Astrocyte (in vitro differentiated cells and primary cell): ENCODE results near the gene MATN4. TPM values are rescaled to one million over a fixed set of nuclear protein-coding genes. Genes with fewer than 3 reads are reported as not detected.

Experiments used
- DNase-seq: peaks from one replicate; pipeline ENCODE4 v3.0.0-alpha.2; 2010; ENCODE audit warnings: low read depth
- FAIRE-seq: peaks from 2 replicates; lab custom pipeline; 2011; peaks lifted over from hg19 to GRCh38; lab: Jason Lieb, UNC
- H2AFZ ChIP-seq: 2 replicates; pipeline ENCODE4 v1.6.0; 2012; ENCODE audit warnings: low read depth, low read length, inconsistent platforms
- H3K27ac ChIP-seq: 2 replicates; pipeline ENCODE4 v1.5.1; 2011; ENCODE audit warnings: low read depth, low read length, inconsistent platforms
- H3K27me3 ChIP-seq: 2 replicates; pipeline ENCODE4 v1.6.0; 2011; ENCODE audit warnings: low read length, inconsistent platforms; ENCODE audit not compliant: insufficient read depth
- H3K36me3 ChIP-seq: 2 replicates; pipeline ENCODE4 v1.5.1; 2011; ENCODE audit warnings: low read length, inconsistent platforms; ENCODE audit not compliant: insufficient read depth
- H3K4me1 ChIP-seq: 2 replicates; pipeline ENCODE4 v1.5.1; 2011; ENCODE audit warnings: low read length, inconsistent platforms; ENCODE audit not compliant: insufficient read depth
- H3K4me2 ChIP-seq: 2 replicates; pipeline ENCODE4 v1.6.0; 2012; ENCODE audit warnings: low read length, inconsistent platforms
- H3K4me3 ChIP-seq: 2 replicates; pipeline ENCODE4 v1.5.1; 2011; ENCODE audit warnings: low read depth, mild to moderate bottlenecking, low read length, inconsistent platforms; ENCODE audit not compliant: insufficient read depth
- H3K79me2 ChIP-seq: 2 replicates; pipeline ENCODE4 v1.6.0; 2012; ENCODE audit warnings: mild to moderate bottlenecking, low read length, inconsistent platforms; ENCODE audit not compliant: insufficient read depth
- H3K9ac ChIP-seq: 2 replicates; pipeline ENCODE4 v1.6.0; 2012; ENCODE audit warnings: mild to moderate bottlenecking, low read length, inconsistent platforms
- H3K9me3 ChIP-seq: 2 replicates; pipeline ENCODE4 v1.5.1; 2012; ENCODE audit warnings: low read depth, mild to moderate bottlenecking, low read length, inconsistent platforms; ENCODE audit not compliant: insufficient read depth
- H4K20me1 ChIP-seq: 2 replicates; pipeline ENCODE4 v1.6.0; 2012; ENCODE audit warnings: low read length, inconsistent platforms; ENCODE audit not compliant: insufficient read depth
- H3K27ac Mint-ChIP-seq: one replicate; pipeline ENCODE4 v1.8.0; 2021; ENCODE audit warnings: mild to moderate bottlenecking, mixed read lengths; ENCODE audit not compliant: unreplicated experiment
- H3K27me3 Mint-ChIP-seq: one replicate; pipeline ENCODE4 v1.8.0; 2021; ENCODE audit warnings: low read depth, mixed read lengths; ENCODE audit not compliant: unreplicated experiment
- H3K36me3 Mint-ChIP-seq: one replicate; pipeline ENCODE4 v1.8.0; 2021; ENCODE audit warnings: low read depth, mixed read lengths; ENCODE audit not compliant: unreplicated experiment
- H3K4me1 Mint-ChIP-seq: one replicate; pipeline ENCODE4 v1.8.0; 2021; ENCODE audit warnings: low read depth, mixed read lengths; ENCODE audit not compliant: unreplicated experiment
- H3K4me3 Mint-ChIP-seq: one replicate; pipeline ENCODE4 v1.8.0; 2021; ENCODE audit warnings: mild to moderate bottlenecking, moderate library complexity, mixed read lengths; ENCODE audit not compliant: unreplicated experiment
- H3K9me3 Mint-ChIP-seq: one replicate; pipeline ENCODE4 v1.8.0; 2021; ENCODE audit warnings: mild to moderate bottlenecking, mixed read lengths; ENCODE audit not compliant: unreplicated experiment
- CTCF ChIP-seq: IDR thresholded peaks from 2 replicates; pipeline ENCODE4 v1.5.1; 2011; ENCODE audit warnings: low read depth, mild to moderate bottlenecking, inconsistent platforms, low read length, moderate library complexity; ENCODE audit not compliant: insufficient read depth
- EZH2 ChIP-seq: IDR thresholded peaks from 2 replicates; pipeline ENCODE4 v1.6.1; 2012; ENCODE audit warnings: mild to moderate bottlenecking, low read length, inconsistent platforms; ENCODE audit not compliant: insufficient read depth
- total RNA-seq: library from RNA; stranded (reverse); gene quantifications from 2 replicates; pipeline ENCODE4 v1.2.1, GENCODE V29; 2021

Gene MATN4
- total RNA-seq, 1 donor from 2014 or later, result 0.20 TPM

GRCh38 chr20:45257161-45257560 is 50.9 kb downstream of the MATN4 start:
- peaks cover 8% of the 10 kb centered on the region for H3K27me3 ChIP-seq
- TF ChIP-seq EZH2 (no peak), CTCF (no peak)
- no peak for DNase-seq
- no peak overlapping the region for H3K9ac ChIP-seq
- Mint-ChIP-seq H3K27me3 (peaks cover 12% of the 10 kb centered on the region), H3K36me3 (no peaks in the 10 kb centered on the region), H3K9me3 (no peaks in the 10 kb centered on the region), H3K4me3 (no peak overlapping the region), H3K4me1 (no peaks in the 10 kb centered on the region), H3K27ac (no peak overlapping the region)
- H3K27ac ChIP-seq, result no peak overlapping the region
- FAIRE-seq, result no peak
- no peaks in the 10 kb centered on the region for H3K79me2 ChIP-seq
- no peaks in the 10 kb centered on the region for H3K9me3 ChIP-seq
- no peaks in the 10 kb centered on the region for H3K36me3 ChIP-seq
- H2AFZ ChIP-seq, result no peak overlapping the region
- no peaks in the 10 kb centered on the region for H3K4me1 ChIP-seq
- H3K4me3 ChIP-seq, result no peak overlapping the region
- no peaks in the 10 kb centered on the region for H4K20me1 ChIP-seq
- H3K4me2 ChIP-seq, result no peak overlapping the region

- Histone ChIP-seq H3K27ac (no peak within 1 kb of the TSS), H3K9ac (no peak within 1 kb of the TSS), H3K79me2 (no peaks in the 10 kb centered on the region), H3K9me3 (no peaks in the 10 kb centered on the region), H3K4me2 (no peak within 1 kb of the TSS), H3K36me3 (no peaks in the 10 kb centered on the region), H4K20me1 (no peaks in the 10 kb centered on the region), H2AFZ (no peak within 1 kb of the TSS), H3K4me1 (no peaks in the 10 kb centered on the region), H3K27me3 (peaks cover 3% of the 10 kb centered on the region), H3K4me3 (no peak within 1 kb of the TSS)
- Mint-ChIP-seq H3K9me3 (no peaks in the 10 kb centered on the region), H3K4me3 (no peak within 1 kb of the TSS), H3K27ac (no peak within 1 kb of the TSS), H3K4me1 (no peaks in the 10 kb centered on the region), H3K36me3 (no peaks in the 10 kb centered on the region), H3K27me3 (peaks cover 18% of the 10 kb centered on the region)
- DNase-seq, result peak; percentile 7
- FAIRE-seq, result no peak
- TF ChIP-seq CTCF, result no peak
- TF ChIP-seq EZH2, result no peak
Measured at GRCh38 chr20:45254383-45255262, 53.5 kb downstream of the MATN4 start, which contains the start of gene SLPI. Gene SLPI, minus strand, starts transcription at chr20:45254564. Its CDS starts 21 bp downstream, at chr20:45254543.

GRCh38 chr20:45253261-45253660 is 54.8 kb downstream of the MATN4 start:
- TF ChIP-seq EZH2 (no peak), CTCF (no peak)
- H3K36me3 ChIP-seq, result no peaks in the 10 kb centered on the region
- no peak overlapping the region for H3K27ac Mint-ChIP-seq
- FAIRE-seq (no peak), DNase-seq (no peak)
- no peaks in the 10 kb centered on the region for H3K4me1 Mint-ChIP-seq
- no peaks in the 10 kb centered on the region for H3K9me3 Mint-ChIP-seq
- no peak overlapping the region for H3K4me2 ChIP-seq
- no peaks in the 10 kb centered on the region for H3K9me3 ChIP-seq
- H3K4me3 Mint-ChIP-seq, result no peak overlapping the region
- H2AFZ ChIP-seq, result no peak overlapping the region
- H4K20me1 ChIP-seq, result no peaks in the 10 kb centered on the region
- peaks cover 15% of the 10 kb centered on the region for H3K27me3 Mint-ChIP-seq
- peaks cover 2% of the 10 kb centered on the region for H3K27me3 ChIP-seq
- no peak overlapping the region for H3K9ac ChIP-seq
- no peaks in the 10 kb centered on the region for H3K79me2 ChIP-seq
- H3K4me1 ChIP-seq, result no peaks in the 10 kb centered on the region
- H3K36me3 Mint-ChIP-seq, result no peaks in the 10 kb centered on the region
- no peak overlapping the region for H3K4me3 ChIP-seq
- H3K27ac ChIP-seq, result no peak overlapping the region
